MCF 10A (cell line): ENCODE results near the gene SPRYD4. TPM values are rescaled to one million over a fixed set of nuclear protein-coding genes. Genes with fewer than 3 reads are reported as not detected.

Source experiments
- BruUV-seq: library from RNA; stranded (reverse); fragments of 400-500 nt; replicated peaks from 2 replicates; lab custom pipeline; 2021; lab: Mats Ljungman, UMichigan
- CTCF ChIA-PET: fragments of 300-600 bp; sonication (Branson Sonifier 250); formaldehyde crosslinking; extraction: SDS; loops from one replicate; lab custom pipeline; 2021; ENCODE audit warnings: antibody characterized with exemption, inconsistent platforms; lab: Yijun Ruan, JAX
- POLR2A ChIA-PET: fragments of 300-600, 350-650 bp; sonication (Branson Sonifier 250); formaldehyde crosslinking; extraction: SDS; loops from one replicate; lab custom pipeline; 2020; ENCODE audit warnings: antibody characterized with exemption, inconsistent platforms; lab: Yijun Ruan, JAX
- DNase-seq: peaks from one replicate; pipeline ENCODE4 v3.0.0-alpha.2; 2018; ENCODE audit not compliant: unreplicated experiment
- H3K27ac Mint-ChIP-seq: one replicate; pipeline ENCODE4 v1.8.0; 2022; ENCODE audit warnings: mild to moderate bottlenecking, low read depth, mixed read lengths; ENCODE audit not compliant: unreplicated experiment
- H3K27me3 Mint-ChIP-seq: one replicate; pipeline ENCODE4 v1.8.0; 2022; ENCODE audit warnings: mixed read lengths; ENCODE audit not compliant: insufficient read depth, unreplicated experiment
- H3K36me3 Mint-ChIP-seq: one replicate; pipeline ENCODE4 v1.8.0; 2022; ENCODE audit warnings: mild to moderate bottlenecking, moderate library complexity, mixed read lengths; ENCODE audit not compliant: insufficient read depth, unreplicated experiment
- H3K4me1 Mint-ChIP-seq: one replicate; pipeline ENCODE4 v1.8.0; 2022; ENCODE audit warnings: mixed read lengths; ENCODE audit not compliant: insufficient read depth, unreplicated experiment
- H3K4me3 Mint-ChIP-seq: one replicate; pipeline ENCODE4 v1.8.0; 2022; ENCODE audit warnings: mild to moderate bottlenecking, moderate library complexity, mixed read lengths; ENCODE audit not compliant: unreplicated experiment
- H3K9me3 Mint-ChIP-seq: one replicate; pipeline ENCODE4 v1.8.0; 2022; ENCODE audit warnings: mixed read lengths; ENCODE audit not compliant: unreplicated experiment
- intact Hi-C: fragments of 100-400 bp; cut with micrococcal nuclease; formaldehyde crosslinking; loops from 2 replicates; pipeline ENCODE4 v1.14.1; 2022
- total RNA-seq: library from RNA; stranded (reverse); gene quantifications from 2 replicates; pipeline ENCODE4 v1.2.3, GENCODE V29; 2022
- TF ChIP-seq, protein P1 (sequence below): fragments of 200-600 bp; IDR thresholded peaks from one replicate; pipeline ENCODE4 v1.8.0; 2022; ENCODE audit warnings: antibody characterized with exemption, mild to moderate bottlenecking; ENCODE audit not compliant: unreplicated experiment

SPRYD4 gene
- total RNA-seq, 1 experiment from 2014 or later = 3.9 TPM

DNA sequence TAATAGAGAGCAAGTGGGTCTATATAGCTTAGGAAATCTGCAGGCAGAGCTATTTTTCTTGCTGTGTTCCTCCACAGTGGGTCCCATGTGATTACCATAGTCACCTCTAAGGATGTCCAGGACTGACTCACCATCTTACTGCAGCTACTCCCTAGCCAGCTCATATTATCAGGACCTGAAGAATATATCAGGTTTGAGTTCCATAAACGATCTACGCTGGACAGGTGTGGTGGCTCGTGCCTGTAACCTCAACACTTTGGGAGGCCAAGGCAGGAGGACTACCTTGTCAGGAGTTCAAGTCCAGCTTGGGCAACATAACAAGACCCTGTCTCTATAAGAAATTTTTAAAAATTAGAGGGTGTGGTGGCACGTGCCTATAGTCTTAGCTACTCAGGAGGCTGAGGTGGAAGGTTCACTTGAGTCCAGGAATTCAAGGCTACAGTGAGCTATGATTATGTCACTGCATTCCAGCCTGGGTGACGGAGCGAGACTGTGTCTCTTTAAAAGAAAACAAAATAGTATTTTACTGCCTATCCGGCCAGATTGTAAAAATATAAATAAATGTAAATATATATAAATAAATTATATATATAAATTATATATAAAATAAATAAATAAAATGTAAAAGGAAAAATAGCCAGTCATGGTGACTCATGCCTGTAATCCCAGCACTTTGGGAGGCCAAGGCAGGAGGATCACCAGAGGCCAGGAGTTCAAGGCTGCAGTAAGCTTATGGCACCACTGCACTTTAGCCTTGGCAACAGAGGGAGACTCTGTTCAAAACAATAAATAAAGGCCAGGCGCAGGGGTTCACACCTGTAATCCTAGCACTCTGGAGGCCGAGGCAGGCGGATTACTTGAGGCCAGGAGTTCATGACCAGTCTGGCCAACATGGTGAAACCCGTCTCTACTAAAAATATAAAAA lies 6.9 kb upstream of the SPRYD4 start:
- POLR2A ChIA-PET = interaction anchor here (0.9 to 4.5 kb wide), 6 partner anchors 12 to 239 kb away, joined by 3 to 43 read pairs (median 4); partner anchors contain the start of genes CNPY2, PAN2, RNF41 and TIMELESS
- no peak for DNase-seq

GRCh38 chr12:56462565-56462964 lies 5.8 kb upstream of the SPRYD4 start:
- no peak overlapping the region for H3K27ac Mint-ChIP-seq
- POLR2A ChIA-PET = interaction anchor here (3.2 to 4.5 kb wide), 2 partner anchors 13 to 147 kb away, joined by 18 to 43 read pairs; partner anchors contain the start of genes CNPY2 and TIMELESS

More for the DNA sequence above, 6.9 kb upstream of the SPRYD4 start:
- Mint-ChIP-seq H3K4me3 (no peak overlapping the region), H3K36me3 (peaks cover 6% of the 10 kb centered on the region), H3K27me3 (no peaks in the 10 kb centered on the region), H3K4me1 (peaks cover 6% of the 10 kb centered on the region), H3K27ac (no peak overlapping the region), H3K9me3 (no peaks in the 10 kb centered on the region)
- TF ChIP-seq, protein P1, sequence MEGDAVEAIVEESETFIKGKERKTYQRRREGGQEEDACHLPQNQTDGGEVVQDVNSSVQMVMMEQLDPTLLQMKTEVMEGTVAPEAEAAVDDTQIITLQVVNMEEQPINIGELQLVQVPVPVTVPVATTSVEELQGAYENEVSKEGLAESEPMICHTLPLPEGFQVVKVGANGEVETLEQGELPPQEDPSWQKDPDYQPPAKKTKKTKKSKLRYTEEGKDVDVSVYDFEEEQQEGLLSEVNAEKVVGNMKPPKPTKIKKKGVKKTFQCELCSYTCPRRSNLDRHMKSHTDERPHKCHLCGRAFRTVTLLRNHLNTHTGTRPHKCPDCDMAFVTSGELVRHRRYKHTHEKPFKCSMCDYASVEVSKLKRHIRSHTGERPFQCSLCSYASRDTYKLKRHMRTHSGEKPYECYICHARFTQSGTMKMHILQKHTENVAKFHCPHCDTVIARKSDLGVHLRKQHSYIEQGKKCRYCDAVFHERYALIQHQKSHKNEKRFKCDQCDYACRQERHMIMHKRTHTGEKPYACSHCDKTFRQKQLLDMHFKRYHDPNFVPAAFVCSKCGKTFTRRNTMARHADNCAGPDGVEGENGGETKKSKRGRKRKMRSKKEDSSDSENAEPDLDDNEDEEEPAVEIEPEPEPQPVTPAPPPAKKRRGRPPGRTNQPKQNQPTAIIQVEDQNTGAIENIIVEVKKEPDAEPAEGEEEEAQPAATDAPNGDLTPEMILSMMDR = no peak
- CTCF ChIA-PET = interaction anchor here (0.5 to 1.7 kb wide), 6 partner anchors 52 to 256 kb away, joined by 3 to 5 read pairs (median 4); no protein-coding TSS in a partner anchor
- intact Hi-C loops = no loop called here
- BruUV-seq = no TSS peak

DNA sequence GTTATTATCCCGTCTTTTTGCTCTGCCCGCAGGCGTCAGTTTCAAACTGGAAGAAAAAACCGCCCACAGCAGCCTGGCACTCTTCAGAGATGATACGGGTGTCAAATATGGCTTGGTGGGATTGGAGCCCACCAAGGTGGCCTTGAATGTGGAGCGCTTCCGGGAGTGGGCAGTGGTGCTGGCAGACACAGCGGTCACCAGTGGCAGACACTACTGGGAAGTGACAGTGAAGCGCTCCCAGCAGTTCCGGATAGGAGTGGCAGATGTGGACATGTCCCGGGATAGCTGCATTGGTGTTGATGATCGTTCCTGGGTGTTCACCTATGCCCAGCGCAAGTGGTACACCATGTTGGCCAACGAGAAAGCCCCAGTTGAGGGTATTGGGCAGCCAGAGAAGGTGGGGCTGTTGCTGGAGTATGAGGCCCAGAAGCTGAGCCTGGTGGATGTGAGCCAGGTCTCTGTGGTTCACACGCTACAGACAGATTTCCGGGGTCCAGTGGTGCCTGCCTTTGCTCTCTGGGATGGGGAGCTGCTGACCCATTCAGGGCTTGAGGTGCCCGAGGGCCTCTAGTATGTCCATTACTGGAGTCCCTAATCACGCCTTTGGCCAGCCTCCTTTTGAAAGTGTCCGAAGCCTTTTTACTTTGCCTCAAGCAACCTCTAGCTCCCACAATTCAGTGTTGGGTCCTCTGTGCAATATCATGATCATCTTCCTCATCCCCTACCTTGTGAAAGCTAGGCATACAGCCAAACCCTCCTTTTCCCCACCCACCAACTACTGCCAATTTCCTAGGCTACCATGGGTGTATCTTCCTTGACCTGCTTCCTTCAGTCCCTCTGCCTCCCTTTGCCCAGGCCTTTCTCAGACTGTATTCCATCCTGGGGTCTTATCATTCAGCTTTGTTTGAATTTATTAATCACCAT lies 891 bp downstream of the SPRYD4 start:
- POLR2A ChIA-PET = interaction anchor here (0.6 to 4.5 kb wide), 23 partner anchors 10 to 354 kb away, joined by 3 to 54 read pairs (median 7); partner anchors contain the start of genes APOF, BAZ2A, CNPY2 and GLS2
- TF ChIP-seq, protein P1 = no peak
- H3K36me3 Mint-ChIP-seq = peaks cover 15% of the 10 kb centered on the region
- H3K4me1 Mint-ChIP-seq = peaks cover 11% of the 10 kb centered on the region
- BruUV-seq = no TSS peak
- H3K27ac Mint-ChIP-seq = peak overlapping the region; percentile 96
- intact Hi-C loops = loop anchor here (5.0 kb wide), 1 partner anchor 352 kb away; the partner anchor contains the start of genes RPL41 and ZC3H10
- H3K9me3 Mint-ChIP-seq = no peaks in the 10 kb centered on the region
- DNase-seq = peak; percentile 54
- H3K27me3 Mint-ChIP-seq = no peaks in the 10 kb centered on the region
- CTCF ChIA-PET = interaction anchor here (0.5 to 1.5 kb wide), 10 partner anchors 12 to 345 kb away, joined by 3 to 4 read pairs (median 3); partner anchors contain the start of gene STAT2
- H3K4me3 Mint-ChIP-seq = peak overlapping the region; percentile 97

More at GRCh38 chr12:56462565-56462964, 5.8 kb upstream of the SPRYD4 start:
- no peak overlapping the region for H3K4me3 Mint-ChIP-seq
- peaks cover 6% of the 10 kb centered on the region for H3K4me1 Mint-ChIP-seq
- DNase-seq = no peak
- H3K9me3 Mint-ChIP-seq = no peaks in the 10 kb centered on the region
- intact Hi-C loops = no loop called here
- CTCF ChIA-PET = interaction anchor here (0.6 to 3.0 kb wide), 4 partner anchors 147 to 687 kb away, joined by 3 to 15 read pairs (median 5); partner anchors contain the start of gene CNPY2
- H3K36me3 Mint-ChIP-seq = peaks cover 6% of the 10 kb centered on the region
- no peaks in the 10 kb centered on the region for H3K27me3 Mint-ChIP-seq
- BruUV-seq = no TSS peak
- TF ChIP-seq, protein P1 = no peak
